ENCODE data around the gene MAGI2.

Gene MAGI2

DNA sequence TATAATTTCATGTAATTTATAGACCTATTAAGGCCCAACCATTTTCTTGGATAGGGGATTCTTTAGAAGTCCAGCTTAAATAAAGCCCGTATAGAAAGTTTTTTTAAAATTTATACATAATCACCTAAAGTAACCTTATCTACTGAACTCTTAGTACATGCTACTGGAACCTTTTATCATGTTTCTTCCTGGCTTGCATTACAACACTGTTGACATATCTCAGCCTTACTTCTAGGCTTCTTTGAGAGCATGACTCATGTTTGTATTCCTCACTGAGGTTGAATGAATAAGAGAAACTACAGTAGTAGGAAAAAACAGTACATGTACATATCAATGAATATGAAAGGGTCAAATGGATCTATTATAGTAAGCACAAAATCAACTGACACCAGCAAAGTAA lies 8.2 kb upstream of the MAGI2 start:
- TF ChIP-seq ESRRG (CRISPR knock-in tag; IDR thresholded peaks at IDR 0.05) (no peak), CSDC2 (CRISPR knock-in tag; IDR thresholded peaks at IDR 0.05) (no peak), RARB (CRISPR knock-in tag; IDR thresholded peaks at IDR 0.05) (no peak), OSR1 (CRISPR knock-in tag; IDR thresholded peaks at IDR 0.05) (no peak), ZFP3 (CRISPR knock-in tag; IDR thresholded peaks at IDR 0.05) (no peak), ZNF8 (CRISPR knock-in tag; IDR thresholded peaks at IDR 0.05) (no peak), CREB5 (CRISPR knock-in tag; IDR thresholded peaks at IDR 0.05; ENCODE audit: low read depth) (no peak), POU6F1 (CRISPR knock-in tag; IDR thresholded peaks at IDR 0.05; ENCODE audit: borderline replicate concordance, low read depth) (no peak)
- 0 out of 3 replicates have a peak, but pooled peaks have one; percentile 41 for ATAC-seq

GRCh38 chr7:79459381-79459780 lies 5.9 kb upstream of the MAGI2 start:
- no peak for TF ChIP-seq PPARA (CRISPR knock-in tag; IDR thresholded peaks at IDR 0.05; ENCODE audit: borderline replicate concordance)
- no peak for TF ChIP-seq ZNF565 (CRISPR knock-in tag; conservative IDR thresholded peaks at IDR 0.05; ENCODE audit: low read depth)
- TF ChIP-seq PATZ1 (CRISPR knock-in tag; IDR thresholded peaks at IDR 0.05; ENCODE audit: borderline replicate concordance) = no peak
- TF ChIP-seq ZNF8 (CRISPR knock-in tag; IDR thresholded peaks at IDR 0.05) = no peak
- no peak for TF ChIP-seq CSDC2 (CRISPR knock-in tag; IDR thresholded peaks at IDR 0.05)
- no peak for TF ChIP-seq ZC3H10 (CRISPR knock-in tag; IDR thresholded peaks at IDR 0.05)
- TF ChIP-seq GLIS3 (CRISPR knock-in tag; IDR thresholded peaks at IDR 0.05) = no peak
- TF ChIP-seq, protein P1, sequence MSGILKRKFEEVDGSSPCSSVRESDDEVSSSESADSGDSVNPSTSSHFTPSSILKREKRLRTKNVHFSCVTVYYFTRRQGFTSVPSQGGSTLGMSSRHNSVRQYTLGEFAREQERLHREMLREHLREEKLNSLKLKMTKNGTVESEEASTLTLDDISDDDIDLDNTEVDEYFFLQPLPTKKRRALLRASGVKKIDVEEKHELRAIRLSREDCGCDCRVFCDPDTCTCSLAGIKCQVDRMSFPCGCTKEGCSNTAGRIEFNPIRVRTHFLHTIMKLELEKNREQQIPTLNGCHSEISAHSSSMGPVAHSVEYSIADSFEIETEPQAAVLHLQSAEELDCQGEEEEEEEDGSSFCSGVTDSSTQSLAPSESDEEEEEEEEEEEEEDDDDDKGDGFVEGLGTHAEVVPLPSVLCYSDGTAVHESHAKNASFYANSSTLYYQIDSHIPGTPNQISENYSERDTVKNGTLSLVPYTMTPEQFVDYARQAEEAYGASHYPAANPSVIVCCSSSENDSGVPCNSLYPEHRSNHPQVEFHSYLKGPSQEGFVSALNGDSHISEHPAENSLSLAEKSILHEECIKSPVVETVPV (CRISPR knock-in tag; IDR thresholded peaks at IDR 0.05) = no peak
- TF ChIP-seq ARNTL (CRISPR knock-in tag; IDR thresholded peaks at IDR 0.05; ENCODE audit: borderline replicate concordance, low read depth) = no peak
- ATAC-seq = no peak

GRCh38 chr7:79458796-79459195 lies 5.3 kb upstream of the MAGI2 start:
- ATAC-seq = no peak
- TF ChIP-seq ZFP30 (CRISPR knock-in tag; IDR thresholded peaks at IDR 0.05) = no peak
- TF ChIP-seq OSR1 (CRISPR knock-in tag; IDR thresholded peaks at IDR 0.05) = no peak
- no peak for TF ChIP-seq GLIS3 (CRISPR knock-in tag; IDR thresholded peaks at IDR 0.05)
- no peak for TF ChIP-seq RARB (CRISPR knock-in tag; IDR thresholded peaks at IDR 0.05)
- no peak for TF ChIP-seq ARNTL (CRISPR knock-in tag; IDR thresholded peaks at IDR 0.05; ENCODE audit: borderline replicate concordance, low read depth)
- no peak for TF ChIP-seq SNAI2 (CRISPR knock-in tag; IDR thresholded peaks at IDR 0.05)
- TF ChIP-seq POU6F1 (CRISPR knock-in tag; IDR thresholded peaks at IDR 0.05; ENCODE audit: borderline replicate concordance, low read depth) = no peak
- no peak for TF ChIP-seq BACH2 (CRISPR knock-in tag; IDR thresholded peaks at IDR 0.05; ENCODE audit: borderline replicate concordance)
- TF ChIP-seq TOX (CRISPR knock-in tag; IDR thresholded peaks at IDR 0.05; ENCODE audit: borderline replicate concordance) = no peak

DNA sequence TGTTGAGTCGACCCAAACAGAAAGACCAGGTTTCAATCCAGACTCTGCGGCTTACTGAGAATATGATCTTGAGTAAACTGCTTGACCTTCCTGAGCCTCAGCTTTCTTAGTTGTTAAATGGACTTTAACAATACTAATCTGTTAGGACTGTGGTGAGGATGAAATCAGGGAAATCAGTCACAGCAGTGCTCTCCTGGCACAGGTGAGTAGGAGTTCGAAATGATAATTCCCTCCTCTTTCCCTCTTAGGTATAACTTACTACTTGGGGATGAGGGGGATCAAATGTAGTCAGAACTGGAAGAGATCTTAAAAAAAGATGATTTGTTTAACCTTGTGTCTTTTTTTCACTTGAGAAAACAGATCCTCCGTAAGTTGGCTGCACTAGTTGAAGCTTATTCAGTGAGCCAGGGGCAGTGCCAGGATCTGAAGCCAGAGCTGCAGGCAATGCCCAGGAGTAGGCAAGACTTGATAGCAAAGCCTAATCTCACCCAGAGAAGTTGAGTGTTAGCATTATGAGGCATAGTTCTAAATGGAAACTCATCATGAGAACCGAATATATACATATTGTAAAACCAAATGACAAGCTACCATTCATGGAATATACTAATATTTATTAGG lies 1.8 kb upstream of the MAGI2 start:
- TF ChIP-seq ZFP3 (CRISPR knock-in tag; IDR thresholded peaks at IDR 0.05) (0 out of 2 replicates have a peak, but pooled peaks have one; percentile 79), ESRRG (CRISPR knock-in tag; IDR thresholded peaks at IDR 0.05) (no peak)

More for the DNA sequence above, 1.8 kb upstream of the MAGI2 start:
- ATAC-seq = no peak

All from SK-N-SH treated with all-trans-retinoic acid at 6 μM for 48 hours (cell line).